Parathyroid adenoma (tissue), 2 donors: ENCODE measurements around the gene PEPD.

ENCODE experiments used
- H2AFZ ChIP-seq: fragments of 300-600 bp; sonication (generic); one replicate; pipeline ENCODE4 v1.7.0; 2017; ENCODE audit warnings: antibody characterized with exemption, mild to moderate bottlenecking
- H3K27ac ChIP-seq: fragments of 300-600 bp; sonication (generic); one replicate; pipeline ENCODE4 v1.7.0; 2017
- H3K27me3 ChIP-seq: fragments of 300-600 bp; sonication (generic); one replicate; pipeline ENCODE4 v1.7.0; 2017; ENCODE audit warnings: low read length; ENCODE audit not compliant: control insufficient read depth, insufficient read depth
- H3K36me3 ChIP-seq: fragments of 300-600 bp; sonication (generic); one replicate; pipeline ENCODE4 v1.7.0; 2017; ENCODE audit warnings: low read length; ENCODE audit not compliant: control insufficient read depth, insufficient read depth
- H3K4me1 ChIP-seq: fragments of 300-600 bp; sonication (generic); one replicate; pipeline ENCODE4 v1.7.0; 2017; ENCODE audit warnings: control low read depth
- H3K4me2 ChIP-seq: fragments of 300-600 bp; sonication (generic); one replicate; pipeline ENCODE4 v1.7.0; 2017; ENCODE audit warnings: low read length
- H3K4me3 ChIP-seq: fragments of 300-600 bp; sonication (generic); one replicate; pipeline ENCODE4 v1.7.0; 2017; ENCODE audit warnings: low read depth, low read length
- H3K79me2 ChIP-seq: fragments of 300-600 bp; sonication (generic); one replicate; pipeline ENCODE4 v1.7.0; 2017; ENCODE audit warnings: control low read depth
- H3K9ac ChIP-seq: fragments of 300-600 bp; sonication (generic); one replicate; pipeline ENCODE4 v1.7.0; 2017; ENCODE audit warnings: mild to moderate bottlenecking
- H3K9me3 ChIP-seq: fragments of 300-600 bp; sonication (generic); one replicate; pipeline ENCODE4 v1.7.0; 2017; ENCODE audit warnings: low read length; ENCODE audit not compliant: control insufficient read depth
- CTCF ChIP-seq: fragments of 300-600 bp; sonication (generic); IDR thresholded peaks from one replicate; pipeline ENCODE4 v1.7.0; 2017; ENCODE audit warnings: antibody characterized with exemption, mild to moderate bottlenecking
- donor health status: primary hyperparathyroidism.

The PEPD gene

DNA sequence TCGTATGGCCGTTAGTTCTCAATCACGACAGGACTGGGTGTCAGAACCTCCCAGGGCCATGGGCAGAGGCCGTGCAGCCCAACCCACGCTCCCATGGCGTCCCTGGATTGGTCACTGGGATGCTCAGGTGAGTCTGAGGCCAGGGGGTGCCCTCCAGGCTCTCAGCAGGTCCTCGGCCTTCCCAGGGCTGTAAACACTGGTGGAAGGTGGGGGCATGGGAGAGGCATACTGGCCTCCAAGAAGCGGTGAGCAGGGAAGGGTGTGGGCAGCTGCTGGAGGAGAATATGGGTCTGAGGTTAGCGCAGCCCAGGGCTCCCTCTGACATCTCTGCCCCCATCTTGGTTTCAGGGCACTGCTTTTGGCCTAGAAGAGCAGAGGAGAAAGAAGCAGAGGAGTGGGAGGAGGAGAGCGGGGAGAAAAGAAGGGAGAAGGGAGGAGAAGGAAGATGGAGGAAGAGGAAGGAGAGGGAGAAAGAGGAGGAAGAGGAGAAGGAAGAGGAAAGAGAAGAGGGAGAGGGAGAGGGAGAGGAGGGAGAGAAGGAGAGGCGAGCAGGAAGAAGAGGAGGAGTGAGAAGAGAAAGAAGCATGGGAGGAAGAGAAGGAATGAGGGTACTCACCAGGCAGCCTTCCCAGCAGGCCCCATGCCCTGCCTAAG is 85.8 kb downstream of the PEPD start:
- Histone ChIP-seq H3K9ac (no peak overlapping the region), H3K27me3 (no peaks in the 10 kb centered on the region), H3K36me3 (no peaks in the 10 kb centered on the region), H2AFZ (no peak overlapping the region), H3K9me3 (no peaks in the 10 kb centered on the region), H3K4me2 (no peak overlapping the region), H3K4me1 (no peaks in the 10 kb centered on the region), H3K27ac (no peak overlapping the region), H3K79me2 (no peaks in the 10 kb centered on the region), H3K4me3 (no peak overlapping the region)
- no peak for TF ChIP-seq CTCF

DNA sequence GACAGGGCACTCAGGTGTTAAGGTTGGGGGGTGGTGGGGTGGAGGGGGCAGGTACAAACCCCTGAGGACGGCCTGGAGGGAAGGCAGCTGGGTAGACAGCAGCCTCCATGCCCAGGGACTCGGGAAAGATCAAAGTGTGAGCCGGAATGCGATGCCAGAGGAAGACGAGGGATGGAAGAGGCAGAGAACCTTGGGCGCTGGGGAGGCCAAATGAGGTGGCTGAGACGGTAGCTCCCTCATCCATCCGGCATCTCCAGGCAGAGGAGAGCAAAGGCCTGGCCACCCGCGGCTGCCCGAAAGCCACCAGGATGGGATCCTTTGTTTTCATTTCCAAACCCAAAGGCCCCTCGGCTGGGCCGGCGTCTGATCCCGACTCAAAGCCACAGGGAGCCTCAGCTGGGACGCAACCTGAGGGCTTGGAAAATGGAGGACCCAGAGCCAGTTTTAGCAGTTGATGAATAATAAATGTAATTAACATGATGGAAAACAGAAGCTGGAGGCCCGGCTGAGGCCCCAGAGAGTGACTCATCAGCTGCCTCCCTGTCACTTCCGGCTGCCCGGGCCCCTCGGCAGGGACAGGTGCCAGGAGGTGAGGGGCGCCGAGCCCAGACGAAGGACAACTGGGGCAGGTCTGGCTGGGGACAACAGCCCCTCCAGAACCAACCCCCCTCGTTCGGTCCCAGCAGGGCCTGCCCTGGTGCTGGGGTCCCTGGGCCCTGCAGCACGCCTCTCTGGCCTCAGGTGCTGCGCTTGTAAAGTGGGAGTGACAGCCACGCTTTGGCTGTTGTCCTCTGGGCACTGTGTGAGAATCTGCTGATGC is 86.5 kb downstream of the PEPD start:
- no peak overlapping the region for H2AFZ ChIP-seq
- no peaks in the 10 kb centered on the region for H3K4me1 ChIP-seq
- H3K9ac ChIP-seq: no peak overlapping the region
- no peak overlapping the region for H3K4me2 ChIP-seq
- H3K79me2 ChIP-seq: no peaks in the 10 kb centered on the region
- H3K36me3 ChIP-seq: no peaks in the 10 kb centered on the region
- H3K27ac ChIP-seq: no peak overlapping the region
- H3K27me3 ChIP-seq: no peaks in the 10 kb centered on the region
- no peak overlapping the region for H3K4me3 ChIP-seq
- H3K9me3 ChIP-seq: no peaks in the 10 kb centered on the region
- TF ChIP-seq CTCF: no peak

- H3K9me3 ChIP-seq: no peaks in the 10 kb centered on the region
- no peak overlapping the region for H3K4me3 ChIP-seq
- no peaks in the 10 kb centered on the region for H3K36me3 ChIP-seq
- no peaks in the 10 kb centered on the region for H3K79me2 ChIP-seq
- H2AFZ ChIP-seq: no peak overlapping the region
- H3K4me1 ChIP-seq: no peaks in the 10 kb centered on the region
- no peak overlapping the region for H3K9ac ChIP-seq
- H3K27me3 ChIP-seq: no peaks in the 10 kb centered on the region
- TF ChIP-seq CTCF: no peak
- no peak overlapping the region for H3K27ac ChIP-seq
- H3K4me2 ChIP-seq: no peak overlapping the region
These were observed 87.3 kb downstream of the PEPD start for GRCh38 chr19:33434069-33434885.

- Histone ChIP-seq H3K27ac (no peak overlapping the region), H3K9me3 (no peaks in the 10 kb centered on the region), H2AFZ (no peak overlapping the region), H3K36me3 (no peaks in the 10 kb centered on the region), H3K79me2 (no peaks in the 10 kb centered on the region), H3K4me2 (no peak overlapping the region), H3K9ac (no peak overlapping the region), H3K27me3 (no peaks in the 10 kb centered on the region), H3K4me1 (no peaks in the 10 kb centered on the region), H3K4me3 (no peak overlapping the region)
- no peak for TF ChIP-seq CTCF
These were observed 89.0 kb downstream of the PEPD start for GRCh38 chr19:33432446-33433170.
